Measurements from ENCODE around the gene CYLD. TPM values are rescaled to one million over a fixed set of nuclear protein-coding genes. Genes with fewer than 3 reads are reported as not detected.

CYLD gene
- 9.5 and 12.0 TPM in 2 replicates for total RNA-seq (2014; rRNA removed; shearing (Covaris generic))
- polyA plus RNA-seq (2014; cell fraction: nucleus; rRNA removed), result 3.9 and 5.2 TPM in 2 replicates

GRCh38 chr16:50741781-50742575 is at the start of gene CYLD:
Gene CYLD (plus strand): TSS chr16:50742086. CDS start chr16:50749699, 7,613 bp downstream.
- DNase-seq (ENCODE audit: extremely low read depth, low read depth), result peak; percentile 99

GRCh38 chr16:50692644-50692998 is 49.3 kb upstream of the CYLD start:
- DNase-seq (ENCODE audit: extremely low read depth, low read depth), result no peak

GRCh38 chr16:50692999-50693781 is 48.7 kb upstream of the CYLD start, which contains the start of gene NOD2:
Gene NOD2 (plus strand): TSS chr16:50693606. CDS start chr16:50699496, 5,890 bp downstream.
- no peak for DNase-seq (ENCODE audit: extremely low read depth, low read depth)

GRCh38 chr16:50694206-50694605 is 47.7 kb upstream of the CYLD start:
- DNase-seq (ENCODE audit: extremely low read depth, low read depth), result no peak

GRCh38 chr16:50695017-50696000 is 46.6 kb upstream of the CYLD start:
- no peak for DNase-seq (ENCODE audit: extremely low read depth, low read depth)

- DNase-seq (ENCODE audit: extremely low read depth, low read depth), result no peak
Measured at GRCh38 chr16:50696126-50696525, 45.8 kb upstream of the CYLD start.

GRCh38 chr16:50696575-50697420 is 45.1 kb upstream of the CYLD start:
- peak; percentile 24 for DNase-seq (ENCODE audit: extremely low read depth, low read depth)

- no peak for DNase-seq (ENCODE audit: extremely low read depth, low read depth)
Measured at GRCh38 chr16:50697421-50697715, 44.5 kb upstream of the CYLD start.

GRCh38 chr16:50697881-50698767 is 43.8 kb upstream of the CYLD start:
- DNase-seq (ENCODE audit: extremely low read depth, low read depth), result no peak

GRCh38 chr16:50699326-50700159 is 42.3 kb upstream of the CYLD start:
- no peak for DNase-seq (ENCODE audit: extremely low read depth, low read depth)

- no peak for DNase-seq (ENCODE audit: extremely low read depth, low read depth)
Measured at GRCh38 chr16:50702725-50703124, 39.2 kb upstream of the CYLD start.

GRCh38 chr16:50704245-50704644 is 37.6 kb upstream of the CYLD start:
- DNase-seq (ENCODE audit: extremely low read depth, low read depth), result no peak

GRCh38 chr16:50705436-50706110 is 36.3 kb upstream of the CYLD start:
- no peak for DNase-seq (ENCODE audit: extremely low read depth, low read depth)

GRCh38 chr16:50706250-50706649 is 35.6 kb upstream of the CYLD start:
- DNase-seq (ENCODE audit: extremely low read depth, low read depth), result no peak

GRCh38 chr16:50708373-50709060 is 33.4 kb upstream of the CYLD start:
- no peak for DNase-seq (ENCODE audit: extremely low read depth, low read depth)

- no peak for DNase-seq (ENCODE audit: extremely low read depth, low read depth)
Measured at GRCh38 chr16:50709061-50709684, 32.7 kb upstream of the CYLD start.

Measured in NCI-H460 (cell line).